Karpas-422 (cell line): Measurements from ENCODE around the gene TNFRSF8. TPM values are rescaled to one million over a fixed set of nuclear protein-coding genes. Genes with fewer than 3 reads are reported as not detected.

Source experiments
- DNase-seq: peaks from one replicate; pipeline ENCODE4 v3.0.0-alpha.2; 2015
- H2AFZ ChIP-seq: fragments of 200-600 bp; sonication (generic); 2 replicates; pipeline ENCODE4 v1.6.1; 2014; ENCODE audit warnings: antibody characterized with exemption, low read length, mixed read lengths
- H3K27ac ChIP-seq: fragments of 200-600 bp; sonication (generic); 2 replicates; pipeline ENCODE4 v1.5.1; 2014; ENCODE audit warnings: mild to moderate bottlenecking, low read length, moderate library complexity
- H3K27me3 ChIP-seq: fragments of 200-600 bp; sonication (generic); 2 replicates; pipeline ENCODE4 v1.6.1; 2014; ENCODE audit warnings: low read length, mixed read lengths
- H3K36me3 ChIP-seq: fragments of 200-600 bp; sonication (generic); 2 replicates; pipeline ENCODE4 v1.6.1; 2014; ENCODE audit warnings: low read length, mixed read lengths; ENCODE audit not compliant: insufficient read depth
- H3K4me1 ChIP-seq: fragments of 200-600 bp; sonication (generic); 2 replicates; pipeline ENCODE4 v1.6.1; 2014; ENCODE audit warnings: mild to moderate bottlenecking, low read length, mixed read lengths
- H3K4me2 ChIP-seq: fragments of 200-600 bp; sonication (generic); 2 replicates; pipeline ENCODE4 v1.6.1; 2014; ENCODE audit warnings: low read length, low read depth, mild to moderate bottlenecking; ENCODE audit not compliant: poor library complexity, severe bottlenecking
- H3K4me3 ChIP-seq: fragments of 200-600 bp; sonication (generic); 2 replicates; pipeline ENCODE4 v1.5.1; 2014; ENCODE audit warnings: mild to moderate bottlenecking, antibody characterized with exemption, low read length, mixed read lengths
- H3K79me2 ChIP-seq: fragments of 200-600 bp; sonication (generic); 2 replicates; pipeline ENCODE4 v1.6.1; 2014; ENCODE audit warnings: mild to moderate bottlenecking, low read length, mixed read lengths
- H3K9ac ChIP-seq: fragments of 200-600 bp; sonication (generic); 2 replicates; pipeline ENCODE4 v1.6.0; 2014; ENCODE audit warnings: low read length
- H3K9me2 ChIP-seq: fragments of 200-600 bp; sonication (generic), shearing (Covaris generic); replicated peaks from 2 replicates; pipeline ENCODE4 v1.6.0; 2014; ENCODE audit warnings: mild to moderate bottlenecking, low read length, moderate library complexity; ENCODE audit not compliant: insufficient read depth
- H3K9me3 ChIP-seq: fragments of 300-700, 200-600 bp; sonication (generic); 2 replicates; pipeline ENCODE4 v1.6.1; 2014; ENCODE audit warnings: low read length, mixed read lengths
- H4K20me1 ChIP-seq: fragments of 200-600 bp; sonication (generic); 2 replicates; pipeline ENCODE4 v1.6.1; 2014; ENCODE audit warnings: mild to moderate bottlenecking, antibody characterized with exemption, low read length, low read depth; ENCODE audit not compliant: insufficient read depth
- total RNA-seq: library from RNA; depleted of rRNA; stranded (reverse); fragments of >200 nt; shearing (Covaris generic); gene quantifications from 2 replicates; pipeline ENCODE4 v1.2.3, GENCODE V29; 2014; ENCODE audit warnings: low replicate concordance; rRNA removed

Gene TNFRSF8
- total RNA-seq = not detected in 2 replicates

- H3K4me2 ChIP-seq = no peak within 1 kb of the TSS
- no peak within 1 kb of the TSS for H2AFZ ChIP-seq
Measured at GRCh38 chr1:12063141-12064072, at the start of gene TNFRSF8. Gene TNFRSF8 (plus strand): TSS chr1:12063303. CDS start chr1:12063599, 296 bp downstream.

GRCh38 chr1:12014141-12014991, 48.7 kb upstream of the TNFRSF8 start:
- H3K9ac ChIP-seq = no peak overlapping the region
- no peak overlapping the region for H3K4me2 ChIP-seq
- H3K27ac ChIP-seq = no peak overlapping the region
- peak; percentile 50 for DNase-seq
- 0 out of 2 replicates have a peak, but pooled peaks cover 5% of the 10 kb centered on the region for H3K36me3 ChIP-seq
- no peaks in the 10 kb centered on the region for H3K9me2 ChIP-seq
- no peaks in the 10 kb centered on the region for H3K79me2 ChIP-seq
- peaks cover 4% of the 10 kb centered on the region; the same call in 1 of the 2 replicates for H3K4me1 ChIP-seq
- no peak overlapping the region for H2AFZ ChIP-seq
- no peaks in the 10 kb centered on the region for H3K9me3 ChIP-seq
- no peak overlapping the region for H3K4me3 ChIP-seq
- H3K27me3 ChIP-seq = no peaks in the 10 kb centered on the region
- no peaks in the 10 kb centered on the region for H4K20me1 ChIP-seq

More at GRCh38 chr1:12063141-12064072, at the start of gene TNFRSF8:
- Histone ChIP-seq H3K4me3 (no peak within 1 kb of the TSS), H3K9me2 (no peaks in the 10 kb centered on the region), H3K27ac (no peak within 1 kb of the TSS), H4K20me1 (no peaks in the 10 kb centered on the region), H3K79me2 (no peaks in the 10 kb centered on the region), H3K9me3 (no peaks in the 10 kb centered on the region), H3K27me3 (no peaks in the 10 kb centered on the region), H3K36me3 (no peaks in the 10 kb centered on the region), H3K4me1 (no peaks in the 10 kb centered on the region), H3K9ac (no peak within 1 kb of the TSS)
- no peak for DNase-seq

- peaks cover 7% of the 10 kb centered on the region for H3K4me1 ChIP-seq
- H3K4me3 ChIP-seq = no peak overlapping the region
- no peak overlapping the region for H2AFZ ChIP-seq
- H3K27me3 ChIP-seq = no peaks in the 10 kb centered on the region
- no peak for DNase-seq
- H3K79me2 ChIP-seq = peaks cover 6% of the 10 kb centered on the region
- no peaks in the 10 kb centered on the region for H3K9me3 ChIP-seq
- no peak overlapping the region for H3K9ac ChIP-seq
- no peaks in the 10 kb centered on the region for H4K20me1 ChIP-seq
- no peak overlapping the region for H3K4me2 ChIP-seq
- no peak overlapping the region for H3K27ac ChIP-seq
- 0 out of 2 replicates have a peak, but pooled peaks cover 5% of the 10 kb centered on the region for H3K36me3 ChIP-seq
- H3K9me2 ChIP-seq = no peaks in the 10 kb centered on the region
Measured at GRCh38 chr1:12015001-12015491, 48.1 kb upstream of the TNFRSF8 start.

- Histone ChIP-seq H3K36me3 (0 out of 2 replicates have a peak, but pooled peaks cover under 1% of the 10 kb centered on the region), H4K20me1 (no peaks in the 10 kb centered on the region), H3K4me1 (peaks cover 11% of the 10 kb centered on the region), H3K27ac (no peak overlapping the region), H3K9ac (no peak overlapping the region), H2AFZ (no peak overlapping the region), H3K79me2 (peaks cover 10% of the 10 kb centered on the region), H3K27me3 (no peaks in the 10 kb centered on the region), H3K9me2 (no peaks in the 10 kb centered on the region), H3K9me3 (no peaks in the 10 kb centered on the region), H3K4me2 (no peak overlapping the region), H3K4me3 (no peak overlapping the region)
- DNase-seq = no peak
Measured at GRCh38 chr1:12015499-12015898, 47.6 kb upstream of the TNFRSF8 start.

GRCh38 chr1:12016182-12016581, 46.9 kb upstream of the TNFRSF8 start:
- no peak for DNase-seq
- H3K4me3 ChIP-seq = no peak overlapping the region
- no peak overlapping the region for H2AFZ ChIP-seq

GRCh38 chr1:12019858-12020509, 43.1 kb upstream of the TNFRSF8 start:
- Histone ChIP-seq H3K9me3 (no peaks in the 10 kb centered on the region), H3K4me1 (peaks cover 11% of the 10 kb centered on the region), H3K27me3 (no peaks in the 10 kb centered on the region), H3K9ac (peak overlapping the region; percentile 81), H3K36me3 (0 out of 2 replicates have a peak, but pooled peaks cover 2% of the 10 kb centered on the region), H2AFZ (peak overlapping the region; percentile 89; the same call in 1 of the 2 replicates), H3K79me2 (peaks cover 19% of the 10 kb centered on the region), H4K20me1 (no peaks in the 10 kb centered on the region), H3K9me2 (no peaks in the 10 kb centered on the region), H3K27ac (no peak overlapping the region), H3K4me2 (peak overlapping the region; percentile 94), H3K4me3 (peak overlapping the region; percentile 94)
- DNase-seq = peak; percentile 51

More at GRCh38 chr1:12016182-12016581, 46.9 kb upstream of the TNFRSF8 start:
- Histone ChIP-seq H3K27me3 (no peaks in the 10 kb centered on the region), H4K20me1 (no peaks in the 10 kb centered on the region), H3K9me3 (no peaks in the 10 kb centered on the region), H3K36me3 (no peaks in the 10 kb centered on the region), H3K9ac (no peak overlapping the region), H3K79me2 (peaks cover 14% of the 10 kb centered on the region), H3K9me2 (no peaks in the 10 kb centered on the region), H3K4me2 (no peak overlapping the region), H3K27ac (no peak overlapping the region), H3K4me1 (peaks cover 11% of the 10 kb centered on the region)

- H3K27ac ChIP-seq = no peak overlapping the region
- DNase-seq = no peak
- peaks cover 11% of the 10 kb centered on the region for H3K4me1 ChIP-seq
- H3K4me3 ChIP-seq = no peak overlapping the region
- H4K20me1 ChIP-seq = no peaks in the 10 kb centered on the region
- no peak overlapping the region for H3K4me2 ChIP-seq
- H3K9me3 ChIP-seq = no peaks in the 10 kb centered on the region
- H2AFZ ChIP-seq = no peak overlapping the region
- no peaks in the 10 kb centered on the region for H3K9me2 ChIP-seq
- H3K27me3 ChIP-seq = no peaks in the 10 kb centered on the region
- H3K36me3 ChIP-seq = 0 out of 2 replicates have a peak, but pooled peaks cover 2% of the 10 kb centered on the region
- H3K9ac ChIP-seq = no peak overlapping the region
- H3K79me2 ChIP-seq = peaks cover 19% of the 10 kb centered on the region
Measured at GRCh38 chr1:12021616-12022015, 41.5 kb upstream of the TNFRSF8 start.
